ENCODE results near the gene BLACAT1. TPM values are rescaled to one million over a fixed set of nuclear protein-coding genes. Genes with fewer than 3 reads are reported as not detected.
"Not testable (repeated sequence)": the region's sequence is repeated elsewhere in the genome, so short reads cannot be mapped to it uniquely, and the experiment has no call there.

BLACAT1 gene
- total RNA-seq, 3 donors from 2014 or later = 0.11 to 0.13 TPM; not detected in 1

- not testable (repeated sequence) for H3K4me3 Mint-ChIP-seq; H3K36me3 Mint-ChIP-seq (ENCODE audit: insufficient read depth); H3K9me3 Mint-ChIP-seq; DNase-seq; ATAC-seq
- H3K4me1 Mint-ChIP-seq (ENCODE audit: low read depth) = peaks cover 16% of the 10 kb centered on the region
- H3K27me3 Mint-ChIP-seq (ENCODE audit: low read depth) = peaks cover 12% of the 10 kb centered on the region
Measured at GRCh38 chr1:205406252-205406651, 49.6 kb downstream of the BLACAT1 start.

Other genes starting within 250 kb of the BLACAT1 start
- 10 to 100 TPM; 13.8 to 15.9 (median 15.0) TPM for gene DSTYK, start 244.3 kb downstream of the BLACAT1 start, total RNA-seq
- 10 to 100 TPM in 2 of 3 donors, 1 to 10 TPM in 1; 7.8 to 13.6 (median 11.5) TPM for gene TMCC2, start 228.1 kb downstream of the BLACAT1 start, total RNA-seq
- 1 to 10 TPM; 1.4 to 1.7 (median 1.5) TPM for gene NUAK2, start 134.3 kb downstream of the BLACAT1 start, total RNA-seq
- under 1 TPM in 1 of 3 donors, not detected in 2; 0.05 TPM for gene KLHDC8A, start 99.1 kb downstream of the BLACAT1 start, total RNA-seq
- gene LEMD1, start 34.0 kb downstream of the BLACAT1 start, total RNA-seq = under 1 TPM in 1 of 3 donors, not detected in 2; 0.74 TPM
- 1 to 10 TPM in 1 of 3 donors, under 1 TPM in 2; 0.76 to 1.9 (median 0.95) TPM for gene CDK18, start 48.6 kb upstream of the BLACAT1 start, total RNA-seq
- gene ELK4, start 176.0 kb upstream of the BLACAT1 start, total RNA-seq = 100 to 1,000 TPM in 2 of 3 donors, 10 to 100 TPM in 1; 90.7 to 103 (median 101) TPM
- 1 to 10 TPM in 2 of 3 donors, under 1 TPM in 1; 0.34 to 1.4 (median 1.1) TPM for gene SLC45A3, start 224.5 kb upstream of the BLACAT1 start, total RNA-seq